ENCODE measurements around the gene NAB1. TPM values are rescaled to one million over a fixed set of nuclear protein-coding genes. Genes with fewer than 3 reads are reported as not detected.

NAB1 gene
- total RNA-seq, 1 experiment from 2014 or later: 40.2 TPM

DNA sequence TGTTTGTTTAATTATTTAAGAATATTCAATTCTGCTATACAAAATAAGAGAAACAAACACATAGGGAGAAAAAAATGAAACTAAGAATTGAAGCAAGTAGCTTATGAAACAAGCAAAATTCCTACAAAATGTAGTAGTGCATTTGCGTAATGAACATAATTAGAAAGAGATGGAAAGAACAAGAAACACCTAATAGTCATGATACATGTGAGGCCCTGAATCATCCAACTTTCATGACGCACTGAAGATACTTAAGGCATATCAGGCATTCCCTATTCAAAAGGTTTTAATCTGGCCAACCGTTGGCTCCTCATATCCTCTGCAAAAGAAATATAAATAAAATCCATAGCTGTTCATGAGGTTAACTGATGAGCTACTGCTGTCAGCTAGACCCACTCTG, 14.5 kb upstream of the NAB1 start:
- Histone ChIP-seq H3K4me1 (ENCODE audit: control insufficient read depth, insufficient read depth, low read length) (no peaks in the 10 kb centered on the region), H3K4me3 (ENCODE audit: low read depth in 2 of 2, low read length in 2 of 2) (no peak overlapping the region), H3K9me3 (ENCODE audit: control insufficient read depth, insufficient read depth, low read depth, low read length) (no peaks in the 10 kb centered on the region), H3K27me3 (ENCODE audit: control insufficient read depth, insufficient read depth, low read length) (no peaks in the 10 kb centered on the region), H3K27ac (ENCODE audit: low read length) (no peak overlapping the region), H3K36me3 (ENCODE audit: control insufficient read depth, insufficient read depth, low read length) (no peaks in the 10 kb centered on the region)
- ATAC-seq (no peak), DNase-seq (ENCODE audit: low read depth, low spot score) (no peak)
- ChIA-PET POLR2A (no interaction called here), CTCF (no interaction called here)
- intact Hi-C loops (cut with micrococcal nuclease; ENCODE audit: unreplicated experiment) (no loop called here), in situ Hi-C loops (cut with HindIII; ENCODE audit: low pct_unique_long_range_greater_than_20kb, low sequenced_read_pairs) (no loop called here)
- BruUV-seq (replicated peaks): no TSS peak
- TF ChIP-seq POLR2AphosphoS5 (IDR thresholded peaks at IDR 0.05; ENCODE audit: low read depth, low read length): no peak
- TF ChIP-seq, protein P1, sequence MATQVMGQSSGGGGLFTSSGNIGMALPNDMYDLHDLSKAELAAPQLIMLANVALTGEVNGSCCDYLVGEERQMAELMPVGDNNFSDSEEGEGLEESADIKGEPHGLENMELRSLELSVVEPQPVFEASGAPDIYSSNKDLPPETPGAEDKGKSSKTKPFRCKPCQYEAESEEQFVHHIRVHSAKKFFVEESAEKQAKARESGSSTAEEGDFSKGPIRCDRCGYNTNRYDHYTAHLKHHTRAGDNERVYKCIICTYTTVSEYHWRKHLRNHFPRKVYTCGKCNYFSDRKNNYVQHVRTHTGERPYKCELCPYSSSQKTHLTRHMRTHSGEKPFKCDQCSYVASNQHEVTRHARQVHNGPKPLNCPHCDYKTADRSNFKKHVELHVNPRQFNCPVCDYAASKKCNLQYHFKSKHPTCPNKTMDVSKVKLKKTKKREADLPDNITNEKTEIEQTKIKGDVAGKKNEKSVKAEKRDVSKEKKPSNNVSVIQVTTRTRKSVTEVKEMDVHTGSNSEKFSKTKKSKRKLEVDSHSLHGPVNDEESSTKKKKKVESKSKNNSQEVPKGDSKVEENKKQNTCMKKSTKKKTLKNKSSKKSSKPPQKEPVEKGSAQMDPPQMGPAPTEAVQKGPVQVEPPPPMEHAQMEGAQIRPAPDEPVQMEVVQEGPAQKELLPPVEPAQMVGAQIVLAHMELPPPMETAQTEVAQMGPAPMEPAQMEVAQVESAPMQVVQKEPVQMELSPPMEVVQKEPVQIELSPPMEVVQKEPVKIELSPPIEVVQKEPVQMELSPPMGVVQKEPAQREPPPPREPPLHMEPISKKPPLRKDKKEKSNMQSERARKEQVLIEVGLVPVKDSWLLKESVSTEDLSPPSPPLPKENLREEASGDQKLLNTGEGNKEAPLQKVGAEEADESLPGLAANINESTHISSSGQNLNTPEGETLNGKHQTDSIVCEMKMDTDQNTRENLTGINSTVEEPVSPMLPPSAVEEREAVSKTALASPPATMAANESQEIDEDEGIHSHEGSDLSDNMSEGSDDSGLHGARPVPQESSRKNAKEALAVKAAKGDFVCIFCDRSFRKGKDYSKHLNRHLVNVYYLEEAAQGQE (IDR thresholded peaks at IDR 0.05; ENCODE audit: insufficient read depth in 1 of 2, low read depth in 2 of 2, low read length in 1 of 2): no peak
- no peak for TF ChIP-seq TCF7L2 (IDR thresholded peaks at IDR 0.05; ENCODE audit: low read depth, low read length)
- TF ChIP-seq, protein P2, sequence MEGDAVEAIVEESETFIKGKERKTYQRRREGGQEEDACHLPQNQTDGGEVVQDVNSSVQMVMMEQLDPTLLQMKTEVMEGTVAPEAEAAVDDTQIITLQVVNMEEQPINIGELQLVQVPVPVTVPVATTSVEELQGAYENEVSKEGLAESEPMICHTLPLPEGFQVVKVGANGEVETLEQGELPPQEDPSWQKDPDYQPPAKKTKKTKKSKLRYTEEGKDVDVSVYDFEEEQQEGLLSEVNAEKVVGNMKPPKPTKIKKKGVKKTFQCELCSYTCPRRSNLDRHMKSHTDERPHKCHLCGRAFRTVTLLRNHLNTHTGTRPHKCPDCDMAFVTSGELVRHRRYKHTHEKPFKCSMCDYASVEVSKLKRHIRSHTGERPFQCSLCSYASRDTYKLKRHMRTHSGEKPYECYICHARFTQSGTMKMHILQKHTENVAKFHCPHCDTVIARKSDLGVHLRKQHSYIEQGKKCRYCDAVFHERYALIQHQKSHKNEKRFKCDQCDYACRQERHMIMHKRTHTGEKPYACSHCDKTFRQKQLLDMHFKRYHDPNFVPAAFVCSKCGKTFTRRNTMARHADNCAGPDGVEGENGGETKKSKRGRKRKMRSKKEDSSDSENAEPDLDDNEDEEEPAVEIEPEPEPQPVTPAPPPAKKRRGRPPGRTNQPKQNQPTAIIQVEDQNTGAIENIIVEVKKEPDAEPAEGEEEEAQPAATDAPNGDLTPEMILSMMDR (IDR thresholded peaks at IDR 0.05): no peak
- TF ChIP-seq SIN3A (IDR thresholded peaks at IDR 0.05; ENCODE audit: borderline replicate concordance, insufficient read depth, low read depth, low read length): no peak

DNA sequence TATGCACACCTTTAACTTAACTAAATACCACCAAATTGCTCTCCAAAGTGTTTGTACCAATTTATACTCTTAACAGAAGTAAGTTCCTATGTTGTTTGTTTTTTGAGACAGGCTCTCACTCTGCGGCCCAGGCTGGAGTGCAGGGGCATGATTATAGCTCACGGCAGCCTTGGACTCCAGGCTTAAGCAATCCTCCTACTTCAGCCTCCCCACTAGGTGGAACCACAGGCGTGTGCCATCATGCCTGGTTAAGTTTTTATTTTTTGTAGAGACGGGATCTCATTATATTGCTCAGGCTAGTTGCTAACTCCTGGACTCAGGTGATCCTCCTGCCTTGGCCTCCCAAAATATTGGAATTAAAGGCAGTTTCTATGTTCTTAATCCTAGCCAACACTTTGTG, 13.1 kb upstream of the NAB1 start:
- ATAC-seq (no peak), DNase-seq (ENCODE audit: low read depth, low spot score) (no peak)
- no peak for TF ChIP-seq TCF7L2 (IDR thresholded peaks at IDR 0.05; ENCODE audit: low read depth, low read length)
- TF ChIP-seq, protein P1 (IDR thresholded peaks at IDR 0.05; ENCODE audit: insufficient read depth in 1 of 2, low read depth in 2 of 2, low read length in 1 of 2): no peak
- no peak for TF ChIP-seq SIN3A (IDR thresholded peaks at IDR 0.05; ENCODE audit: borderline replicate concordance, insufficient read depth, low read depth, low read length)
- TF ChIP-seq, protein P2 (IDR thresholded peaks at IDR 0.05): peak; percentile 48
- no peak for TF ChIP-seq POLR2AphosphoS5 (IDR thresholded peaks at IDR 0.05; ENCODE audit: low read depth, low read length)
- no peaks in the 10 kb centered on the region for H3K9me3 ChIP-seq (ENCODE audit: control insufficient read depth, insufficient read depth, low read depth, low read length)
- intact Hi-C loops (cut with micrococcal nuclease; ENCODE audit: unreplicated experiment): no loop called here
- H3K27me3 ChIP-seq (ENCODE audit: control insufficient read depth, insufficient read depth, low read length): no peaks in the 10 kb centered on the region
- no peaks in the 10 kb centered on the region for H3K36me3 ChIP-seq (ENCODE audit: control insufficient read depth, insufficient read depth, low read length)
- BruUV-seq (replicated peaks): no TSS peak
- H3K4me1 ChIP-seq (ENCODE audit: control insufficient read depth, insufficient read depth, low read length): no peaks in the 10 kb centered on the region
- ChIA-PET POLR2A (no interaction called here), CTCF (interaction anchor here (0.6 kb wide), 1 partner anchor 22 kb away, joined by 3 read pairs; no protein-coding TSS in a partner anchor)
- no peak overlapping the region for H3K27ac ChIP-seq (ENCODE audit: low read length)
- in situ Hi-C loops (cut with HindIII; ENCODE audit: low pct_unique_long_range_greater_than_20kb, low sequenced_read_pairs): no loop called here
- no peak overlapping the region for H3K4me3 ChIP-seq (ENCODE audit: low read depth in 2 of 2, low read length in 2 of 2)

All from Panc1 (cell line).